ENCODE measurements around the gene DES. TPM values are rescaled to one million over a fixed set of nuclear protein-coding genes. Genes with fewer than 3 reads are reported as not detected.

DES gene
- total and polyA plus RNA-seq, 2 donors (not counting 1 experiment from before 2014, with no cell fraction given) = not detected

- Histone ChIP-seq H3K9ac (ENCODE audit: low read length) (no peak overlapping the region), H3K4me2 (replicated peaks; ENCODE audit: low read depth, low read length, poor library complexity, severe bottlenecking) (no peak overlapping the region), H3K4me3 (ENCODE audit: control extremely low read depth in 1 of 5, extremely low read depth in 1 of 5, insufficient read depth in 1 of 5, low read depth in 2 of 5, low read length in 4 of 5) (no peak overlapping the region), H3K4me1 (ENCODE audit: control insufficient read depth in 2 of 2, insufficient read depth in 2 of 2, low read length in 2 of 2) (no peaks in the 10 kb centered on the region), H3K9me3 (ENCODE audit: control extremely low read depth in 1 of 3, control insufficient read depth in 2 of 3, insufficient read depth in 1 of 3, low read length in 2 of 3) (no peaks in the 10 kb centered on the region), H3K36me3 (replicated peaks in 1 of 2; ENCODE audit: control extremely low read depth in 1 of 2, control insufficient read depth in 1 of 2, extremely low read depth in 1 of 2, insufficient read depth in 2 of 2, low read length in 1 of 2) (no peaks in the 10 kb centered on the region), H4K20me1 (ENCODE audit: control insufficient read depth, insufficient read depth, low read length, poor library complexity, severe bottlenecking) (no peaks in the 10 kb centered on the region), H3K27me3 (replicated peaks in 1 of 4; ENCODE audit: control extremely low read depth in 1 of 4, control insufficient read depth in 3 of 4, insufficient read depth in 4 of 4, low read length in 3 of 4) (peaks cover 0 to 12% (median 2%) of the 10 kb centered on the region in 4 experiments), H3K27ac (ENCODE audit: low read length in 2 of 2) (no peak overlapping the region), H2AFZ (ENCODE audit: insufficient read depth, low read depth, low read length, poor library complexity, severe bottlenecking) (no peak overlapping the region), H3K79me2 (ENCODE audit: control insufficient read depth, insufficient read depth, low read length) (no peaks in the 10 kb centered on the region)
- CTCF ChIA-PET = interaction anchor here (1.0 to 12.6 kb wide), 2 partner anchors 13 to 69 kb away, joined by 3 to 146 read pairs; no protein-coding TSS in a partner anchor
- no peak for TF ChIP-seq EZH2 (IDR thresholded peaks at IDR 0.05; ENCODE audit: borderline replicate concordance, insufficient read depth, low read depth, low read length, poor library complexity, severe bottlenecking)
- TF ChIP-seq CTCF (IDR thresholded peaks at IDR 0.05) = no peak
- no CpG with 5 or more reads among the region's 9 CpGs for WGBS (ENCODE audit: insufficient coverage)
- Mint-ChIP-seq H3K4me1 (peaks cover 3% of the 10 kb centered on the region), H3K27me3 (peaks cover 18% of the 10 kb centered on the region), H3K27ac (no peak overlapping the region), H3K9me3 (ENCODE audit: insufficient read depth) (no peaks in the 10 kb centered on the region), H3K4me3 (no peak overlapping the region)
- intact Hi-C loops (cut with micrococcal nuclease) = no loop called here
- no peak for DNase-seq
- POLR2A ChIA-PET = no interaction called here
- no peak for ATAC-seq (ENCODE audit: low read depth)
Measured at GRCh38 chr2:219462349-219462748, 44.2 kb downstream of the DES start.

- CTCF ChIA-PET = interaction anchor here (0.8 to 12.6 kb wide), 3 partner anchors 46 to 66 kb away, joined by 3 to 146 read pairs (median 4); no protein-coding TSS in a partner anchor
Measured at GRCh38 chr2:219464286-219465032, 46.3 kb downstream of the DES start.

More at GRCh38 chr2:219464286-219465032, 46.3 kb downstream of the DES start:
- H3K4me3 ChIP-seq (ENCODE audit: control extremely low read depth in 1 of 5, extremely low read depth in 1 of 5, insufficient read depth in 1 of 5, low read depth in 2 of 5, low read length in 4 of 5) = no peak overlapping the region
- 95% methylated on average over 19 of the region's 21 CpGs for WGBS (ENCODE audit: insufficient coverage)
- ATAC-seq (ENCODE audit: low read depth) (no peak), DNase-seq (no peak)
- no peak overlapping the region for H3K27ac Mint-ChIP-seq
- POLR2A ChIA-PET = interaction anchor here (1.0 kb wide), 1 partner anchor 10 kb away, joined by 7 read pairs; no protein-coding TSS in a partner anchor
- intact Hi-C loops (cut with micrococcal nuclease) = no loop called here
- H3K36me3 ChIP-seq (replicated peaks in 1 of 2; ENCODE audit: control extremely low read depth in 1 of 2, control insufficient read depth in 1 of 2, extremely low read depth in 1 of 2, insufficient read depth in 2 of 2, low read length in 1 of 2) = no peaks in the 10 kb centered on the region
- TF ChIP-seq CTCF (IDR thresholded peaks at IDR 0.05) (no peak), EZH2 (IDR thresholded peaks at IDR 0.05; ENCODE audit: borderline replicate concordance, insufficient read depth, low read depth, low read length, poor library complexity, severe bottlenecking) (no peak)
- peaks cover 2% of the 10 kb centered on the region for H3K4me1 Mint-ChIP-seq
- no peaks in the 10 kb centered on the region for H4K20me1 ChIP-seq (ENCODE audit: control insufficient read depth, insufficient read depth, low read length, poor library complexity, severe bottlenecking)
- H3K79me2 ChIP-seq (ENCODE audit: control insufficient read depth, insufficient read depth, low read length) = no peaks in the 10 kb centered on the region
- no peak overlapping the region for H3K4me2 ChIP-seq (replicated peaks; ENCODE audit: low read depth, low read length, poor library complexity, severe bottlenecking)
- H3K4me3 Mint-ChIP-seq = no peak overlapping the region
- H3K9me3 Mint-ChIP-seq (ENCODE audit: insufficient read depth) = no peaks in the 10 kb centered on the region
- peaks cover 0 to 9% (median 2%) of the 10 kb centered on the region in 4 experiments for H3K27me3 ChIP-seq (replicated peaks in 1 of 4; ENCODE audit: control extremely low read depth in 1 of 4, control insufficient read depth in 3 of 4, insufficient read depth in 4 of 4, low read length in 3 of 4)
- no peaks in the 10 kb centered on the region for H3K9me3 ChIP-seq (ENCODE audit: control extremely low read depth in 1 of 3, control insufficient read depth in 2 of 3, insufficient read depth in 1 of 3, low read length in 2 of 3)
- H2AFZ ChIP-seq (ENCODE audit: insufficient read depth, low read depth, low read length, poor library complexity, severe bottlenecking) = no peak overlapping the region
- H3K27ac ChIP-seq (ENCODE audit: low read length in 2 of 2) = no peak overlapping the region
- H3K9ac ChIP-seq (ENCODE audit: low read length) = no peak overlapping the region
- no peaks in the 10 kb centered on the region for H3K4me1 ChIP-seq (ENCODE audit: control insufficient read depth in 2 of 2, insufficient read depth in 2 of 2, low read length in 2 of 2)
- H3K27me3 Mint-ChIP-seq = peaks cover 5% of the 10 kb centered on the region
